ENCODE data around the gene BCKDHA. TPM values are rescaled to one million over a fixed set of nuclear protein-coding genes. Genes with fewer than 3 reads are reported as not detected.

Gene BCKDHA
- total and polyA plus RNA-seq, 12 donors: 19.5 to 74.6 (median 42.5) TPM

- Histone ChIP-seq H3K27ac (no peak overlapping the region), H3K36me3 (peaks cover 0 to 62% (median 6%) of the 10 kb centered on the region in 9 donors), H3K4me1 (peaks cover 0 to 12% (median 0%) of the 10 kb centered on the region in 9 donors), H3K27me3 (no peaks in the 10 kb centered on the region), H3K9me3 (no peaks in the 10 kb centered on the region), H3K4me3 (no peak overlapping the region)
- no peak for TF ChIP-seq CTCF (IDR thresholded peaks at IDR 0.05)
- intact Hi-C loops (cut with DNase I): no loop called here
- 90 to 93% methylated on average over 5 of the region's 5 CpGs for WGBS, 2 donors
- ATAC-seq (no peak), DNase-seq (no peak)
Observed at GRCh38 chr19:41384351-41384750, 13.3 kb upstream of the BCKDHA start.

DNA sequence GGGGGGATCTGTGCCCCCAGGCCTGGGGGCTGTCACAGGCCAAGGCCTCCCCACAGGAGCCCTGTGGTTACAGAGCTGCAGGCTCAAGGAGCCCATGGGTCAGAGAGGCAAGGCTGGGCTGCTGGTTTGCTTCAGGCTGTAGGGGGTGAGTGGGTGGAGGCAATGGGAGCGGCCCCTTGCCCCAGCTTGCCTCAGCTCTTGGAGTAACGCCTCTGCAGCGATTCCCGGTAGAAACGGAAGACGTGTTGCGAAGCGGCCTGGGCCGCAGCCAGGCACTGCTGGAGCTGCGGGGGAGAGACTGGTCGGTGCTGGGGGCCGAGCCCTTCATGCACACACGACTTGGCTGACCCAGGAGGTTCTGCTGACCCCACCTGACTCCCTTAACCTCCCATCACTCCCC lies 11.2 kb upstream of the BCKDHA start:
- H3K27me3 ChIP-seq: no peaks in the 10 kb centered on the region
- H3K27ac ChIP-seq: no peak overlapping the region
- DNase-seq: no peak
- intact Hi-C loops (cut with DNase I): no loop called here
- ATAC-seq: peak in 5 of 8 donors; percentile 16 to 65 (median 33)
- peaks cover 0 to 83% (median 19%) of the 10 kb centered on the region in 9 donors for H3K36me3 ChIP-seq
- no peak overlapping the region for H3K4me3 ChIP-seq
- 85 to 86% methylated on average over 13 of the region's 13 CpGs for WGBS, 2 donors
- H3K9me3 ChIP-seq: no peaks in the 10 kb centered on the region
- no peaks in the 10 kb centered on the region for H3K4me1 ChIP-seq
- TF ChIP-seq CTCF (IDR thresholded peaks at IDR 0.05): no peak

DNA sequence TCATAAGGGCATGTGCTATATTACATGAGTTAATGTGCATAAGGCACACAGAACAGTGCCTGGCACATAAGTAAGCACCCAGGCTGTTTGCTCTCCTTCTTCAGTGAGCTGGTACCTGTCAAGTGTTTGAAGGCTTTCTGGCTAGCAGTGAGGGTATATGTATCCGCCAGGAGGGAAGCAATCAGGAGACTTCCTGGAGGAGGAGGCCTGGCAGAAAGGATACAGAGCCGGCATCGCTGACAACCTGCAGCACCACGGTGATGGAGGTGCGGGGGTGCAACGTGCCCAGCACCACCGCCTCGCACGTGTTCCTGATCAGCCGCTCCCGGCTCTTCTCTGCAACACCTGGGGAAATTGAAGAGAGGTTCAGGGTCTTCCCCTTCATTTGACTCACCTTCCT lies 6.0 kb upstream of the BCKDHA start:
- no peak for ATAC-seq
- no peak for DNase-seq
- 88 to 93% methylated on average over 11 of the region's 11 CpGs for WGBS, 2 donors
- H3K27ac ChIP-seq: no peak overlapping the region
- no peaks in the 10 kb centered on the region for H3K9me3 ChIP-seq
- H3K36me3 ChIP-seq: peaks cover 0 to 58% (median 20%) of the 10 kb centered on the region in 9 donors
- no peak for TF ChIP-seq CTCF (IDR thresholded peaks at IDR 0.05)
- no peaks in the 10 kb centered on the region for H3K27me3 ChIP-seq
- H3K4me1 ChIP-seq: peaks cover 0 to 10% (median 8%) of the 10 kb centered on the region in 9 donors
- intact Hi-C loops (cut with DNase I): loop anchor here in 1 of 10 donors (5.0 kb wide), 1 partner anchor 34 kb away; no protein-coding TSS in a partner anchor
- H3K4me3 ChIP-seq: no peak overlapping the region

GRCh38 chr19:41392775-41393174 lies 4.8 kb upstream of the BCKDHA start:
- Histone ChIP-seq H3K9me3 (no peaks in the 10 kb centered on the region), H3K4me1 (peaks cover 3 to 15% (median 12%) of the 10 kb centered on the region in 9 donors), H3K4me3 (no peak overlapping the region), H3K27ac (no peak overlapping the region), H3K27me3 (no peaks in the 10 kb centered on the region), H3K36me3 (peaks cover 0 to 46% (median 15%) of the 10 kb centered on the region in 9 donors)
- TF ChIP-seq CTCF (IDR thresholded peaks at IDR 0.05): no peak
- WGBS, 2 donors: 68 to 74% methylated on average over 12 of the region's 12 CpGs
- no peak for ATAC-seq
- DNase-seq: no peak
- intact Hi-C loops (cut with DNase I): loop anchor here in 1 of 10 donors (5.0 kb wide), 1 partner anchor 35 kb away; no protein-coding TSS in a partner anchor

All from heart right ventricle (tissue), 16 donors.